ENCODE data around the gene AMN.

The AMN gene

DNA sequence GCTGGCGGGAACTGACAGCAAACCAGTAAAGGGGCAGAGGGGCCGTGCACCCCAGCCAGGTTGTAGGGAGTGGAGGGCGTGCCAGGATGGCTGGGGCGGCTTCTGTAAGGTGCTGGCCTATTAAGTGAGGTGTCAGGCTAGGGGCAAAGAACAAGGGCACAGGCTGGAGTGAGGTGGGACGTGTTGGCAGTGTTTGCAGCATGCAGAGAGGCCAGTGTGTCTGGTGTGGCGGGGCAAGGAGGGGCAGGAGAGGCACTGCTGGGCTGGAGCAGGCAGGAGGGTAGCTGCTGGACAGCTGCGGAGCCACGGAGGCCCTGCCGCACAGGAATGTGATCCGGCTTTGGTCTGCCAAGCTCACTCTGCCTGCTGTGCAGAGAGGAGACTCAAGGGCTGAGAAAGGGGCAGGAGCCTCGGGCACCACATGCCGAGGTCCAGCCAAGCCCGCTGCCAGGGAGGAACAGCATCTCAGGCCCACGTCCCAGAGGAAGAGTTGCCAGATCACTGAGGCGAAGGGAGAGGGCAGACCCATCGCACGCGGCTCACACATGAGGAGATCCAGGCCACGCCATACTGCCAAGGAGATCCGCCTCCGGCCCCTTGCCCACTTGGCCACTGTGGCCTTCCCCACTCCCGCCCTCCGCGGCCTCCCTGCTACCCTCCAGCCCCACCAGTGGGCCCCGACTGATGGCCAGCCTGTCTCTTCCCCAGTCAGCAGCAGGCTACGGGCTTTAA, 46.8 kb downstream of the AMN start:
- no peak for DNase-seq

GRCh38 chr14:102969901-102970300, 47.4 kb downstream of the AMN start:
- DNase-seq = no peak

GRCh38 chr14:102970496-102970895, 48.0 kb downstream of the AMN start:
- no peak for DNase-seq

GRCh38 chr14:102971314-102971713, 48.9 kb downstream of the AMN start:
- DNase-seq = no peak

- no peak for DNase-seq
Observed at GRCh38 chr14:102971836-102972606, 49.6 kb downstream of the AMN start.

- DNase-seq = no peak
Observed at GRCh38 chr14:102973706-102974285, 51.3 kb downstream of the AMN start.

DNA sequence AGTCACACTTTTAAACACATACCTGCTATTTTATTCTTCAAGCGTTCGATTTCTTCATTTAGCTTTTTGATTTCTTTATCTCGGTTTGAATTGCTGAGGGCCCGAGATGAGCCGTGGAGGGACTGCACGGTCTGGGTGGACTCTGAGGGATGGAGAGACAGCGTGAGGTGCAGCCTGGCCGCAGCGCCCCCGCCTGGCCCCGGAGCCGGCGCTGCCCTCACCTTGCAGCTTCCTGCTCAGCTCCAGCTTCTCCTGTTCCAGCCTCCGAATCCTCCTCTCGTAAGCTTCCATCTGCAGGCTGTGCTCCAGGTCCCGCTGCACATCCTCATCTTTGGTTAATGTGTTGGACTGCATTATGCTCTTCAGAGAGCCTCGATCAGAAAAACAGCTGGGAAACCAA, 53.2 kb downstream of the AMN start:
- no peak for DNase-seq

DNA sequence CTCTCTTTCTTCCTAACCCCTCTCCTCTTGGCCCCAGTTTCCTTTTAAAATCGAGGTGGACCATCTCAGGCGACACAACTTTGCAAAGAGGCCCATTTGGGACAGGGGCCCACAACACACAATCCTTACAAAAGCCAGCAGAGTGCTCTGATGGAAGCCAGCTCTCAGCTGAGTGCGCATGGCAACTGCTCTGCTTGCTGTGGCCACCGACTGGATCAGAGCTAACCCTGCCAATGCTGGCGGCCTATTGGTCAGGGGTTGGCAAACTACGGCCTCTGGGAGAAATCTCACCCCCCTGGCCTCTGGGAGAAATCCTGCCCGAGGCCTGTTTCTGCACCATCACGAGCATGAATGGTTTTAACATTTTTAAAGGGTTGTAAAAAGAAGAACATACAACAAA, 55.0 kb downstream of the AMN start:
- no peak for DNase-seq

- no peak for DNase-seq
Observed at GRCh38 chr14:102979406-102979805, 56.9 kb downstream of the AMN start.

- DNase-seq = no peak
Observed at GRCh38 chr14:102980409-102980810, 57.9 kb downstream of the AMN start.
